GM12891 (cell line): ENCODE data around the gene ARHGEF7.
A peak's percentile ranks its signal among the peaks of the same experiment; 100 is the strongest.

Experiments
- POLR2A ChIP-seq: IDR thresholded peaks from 2 replicates; pipeline ENCODE4 v1.6.1; 2011; ENCODE audit warnings: low read depth, low read length, control low read depth
- TAF1 ChIP-seq: IDR thresholded peaks from 2 replicates; pipeline ENCODE4 v1.6.1; 2011; ENCODE audit warnings: low read depth, low read length, control low read depth

DNA sequence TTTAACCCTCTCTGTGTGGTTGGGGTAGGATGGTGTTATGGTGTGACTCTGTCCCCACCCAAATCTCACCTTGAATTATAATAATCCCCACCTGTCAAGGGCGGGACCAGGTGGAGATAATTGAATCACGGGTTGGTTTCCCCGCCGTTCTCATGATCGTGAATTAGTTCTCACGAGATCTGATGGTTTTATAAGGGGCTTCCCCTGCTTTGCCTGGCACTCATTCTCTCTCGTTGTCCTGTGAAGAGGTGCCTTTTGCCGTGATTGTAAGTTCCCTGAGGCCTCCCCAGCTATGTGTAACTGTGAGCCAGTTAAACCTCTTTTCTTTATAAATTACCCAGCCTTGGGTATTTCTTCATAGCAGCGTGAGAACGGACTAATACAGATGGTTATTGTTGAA lies 68.8 kb downstream of the ARHGEF7 start:
- no peak; the same call in 1 of the 2 replicates for TF ChIP-seq TAF1
- peak; percentile 67; the same call in 1 of the 2 replicates for TF ChIP-seq POLR2A
